Stimulated activated CD4-positive, alpha-beta T cell treated with anti-CD3 and anti-CD28 coated beads, Interleukin-15, amount 100 ng/mL, for 24 hours (primary cell): ENCODE results near the gene PLN.
A peak's percentile ranks its signal among the peaks of the same experiment; 100 is the strongest.

Experiments used
- DNase-seq: peaks from one replicate; pipeline ENCODE4 v3.0.0-alpha.2; 2020

The PLN gene

DNA sequence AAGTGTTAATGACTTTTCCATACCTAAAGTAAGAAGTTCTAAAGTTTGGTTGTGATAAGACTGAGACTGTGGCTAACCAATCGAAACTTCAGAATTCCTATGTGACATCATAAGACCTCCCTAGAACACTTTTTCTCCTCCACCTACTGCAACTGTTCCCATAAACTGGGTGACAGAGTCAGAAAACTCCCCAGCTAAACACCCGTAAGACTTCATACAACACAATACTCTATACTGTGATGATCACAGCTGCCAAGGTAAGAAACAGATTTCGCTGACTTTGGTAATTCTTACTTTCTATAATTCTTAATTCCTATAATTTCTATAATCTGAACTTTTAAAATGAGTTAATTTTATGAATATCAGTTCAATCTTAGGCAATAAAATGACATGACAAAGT, at the start of gene PLN:
Gene PLN (plus strand): TSS at position 161 of the 400 bp plus-strand sequence. CDS start 10,626 bp downstream, outside the sequence.
- DNase-seq: no peak

DNA sequence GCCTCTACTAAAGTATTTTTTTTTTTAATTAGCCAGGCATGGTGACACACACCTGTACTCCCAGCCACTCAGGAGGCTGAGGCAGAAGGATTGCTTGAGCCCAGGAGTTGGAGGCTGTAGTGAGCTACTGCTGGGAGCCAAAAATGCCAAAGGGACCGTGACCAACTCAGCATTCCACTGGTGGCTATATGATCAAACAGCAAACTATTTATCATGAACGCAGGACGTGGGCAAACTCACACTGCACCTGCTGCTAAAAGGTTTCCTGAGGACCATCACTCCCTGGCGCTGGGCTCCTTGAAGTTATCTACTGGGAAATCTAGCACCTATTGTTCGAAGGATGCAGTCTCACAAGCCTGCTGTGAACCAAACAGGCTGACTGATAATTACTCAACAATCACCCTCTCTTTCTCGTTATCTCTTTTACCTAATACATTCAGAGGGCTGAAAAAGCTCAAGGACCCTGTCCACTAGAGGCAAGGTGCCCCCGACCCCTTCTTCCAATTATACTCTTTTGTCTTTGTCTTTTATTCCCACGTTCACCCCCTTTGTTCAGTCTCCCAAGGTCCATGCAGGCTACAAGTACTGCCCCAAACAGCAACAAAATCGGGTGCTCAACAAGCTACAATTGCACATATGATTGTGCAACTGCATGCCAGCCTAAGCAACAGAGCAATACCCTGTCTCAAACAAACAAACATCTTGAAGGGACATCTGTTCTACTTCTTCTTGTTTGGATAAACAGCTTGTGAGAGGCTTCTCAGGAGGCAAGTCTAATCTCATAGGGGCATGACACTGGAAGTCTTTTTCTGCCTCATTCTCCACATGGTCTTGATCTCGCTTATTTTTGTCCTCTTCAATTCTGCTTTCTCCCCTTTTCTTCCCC, 47.7 kb upstream of the PLN start:
- DNase-seq: no peak

DNA sequence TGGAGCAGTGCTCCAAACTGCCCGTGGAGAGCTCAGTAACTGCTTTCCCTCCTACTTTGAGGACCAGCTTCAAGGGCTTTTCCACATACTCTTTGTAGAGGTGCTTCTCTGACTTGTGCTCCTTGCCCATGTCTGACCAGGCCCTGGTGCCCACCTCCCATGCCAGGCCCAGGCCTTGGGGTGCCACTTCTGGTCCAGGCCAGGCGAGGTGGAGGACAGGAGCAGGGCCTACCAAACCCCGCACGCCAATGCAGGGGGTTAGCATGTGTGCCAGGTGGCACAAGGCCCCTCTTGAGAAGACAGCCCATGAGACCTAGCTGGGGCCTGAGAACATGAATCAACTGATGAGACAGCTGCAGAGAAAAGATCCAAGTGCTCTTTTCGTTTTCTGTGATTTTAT, 47.0 kb upstream of the PLN start:
- DNase-seq: no peak

DNA sequence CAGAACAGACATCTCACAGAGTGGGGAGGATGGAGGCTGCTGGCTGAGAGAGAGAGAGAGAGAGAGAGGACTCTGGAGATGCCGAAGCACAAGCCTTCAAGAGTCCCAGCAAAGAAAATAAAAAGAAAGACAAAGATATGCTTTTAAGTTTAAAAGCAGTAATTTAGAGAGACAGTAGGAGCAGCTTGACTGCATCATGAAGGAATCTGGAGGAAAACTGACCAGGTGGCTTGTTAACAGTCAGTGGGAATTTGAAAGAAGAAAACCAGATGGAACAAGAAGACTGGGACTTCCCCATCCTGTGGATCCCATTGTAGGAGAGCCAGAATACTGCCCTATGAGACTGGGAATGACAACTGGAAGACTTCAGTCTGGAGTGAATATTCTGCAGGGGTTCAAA, 46.3 kb upstream of the PLN start:
- DNase-seq: no peak

DNA sequence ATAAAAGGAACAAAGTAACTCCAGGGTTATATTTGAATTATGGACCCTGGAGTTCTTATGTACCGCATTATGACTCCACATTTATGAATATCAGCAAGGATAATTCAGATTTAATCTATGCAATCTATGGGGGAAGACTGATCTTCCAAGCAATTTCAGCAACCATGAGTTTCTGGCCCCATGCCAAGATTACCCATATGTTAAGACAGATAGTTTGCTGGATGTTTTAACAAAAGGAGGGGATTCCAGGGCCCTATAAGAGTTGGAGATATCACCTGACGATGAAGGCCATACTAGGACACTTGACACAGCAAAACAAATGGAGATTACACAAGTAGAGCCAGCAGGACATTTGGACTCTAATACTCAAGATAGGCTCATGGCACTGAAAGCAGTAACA, 45.9 kb upstream of the PLN start:
- no peak for DNase-seq

DNA sequence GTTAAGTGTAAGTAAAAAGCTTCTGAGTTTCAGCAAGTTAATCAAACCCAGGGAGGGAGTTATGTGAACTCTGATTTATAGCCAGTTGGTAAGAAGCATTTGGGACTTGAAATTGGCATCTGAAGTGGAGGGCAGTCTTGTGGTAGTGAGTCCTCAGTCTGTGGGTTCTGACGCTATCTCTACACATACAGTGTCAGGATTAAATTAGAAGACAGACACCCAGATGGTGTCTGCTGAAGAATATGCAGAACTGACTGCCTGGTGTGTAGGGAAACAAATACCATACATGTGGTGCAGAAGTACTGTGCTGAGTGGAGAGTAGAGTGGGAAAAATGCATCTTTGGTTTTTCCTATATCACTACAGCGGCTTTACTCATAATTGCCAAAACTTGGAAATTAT, 43.5 kb upstream of the PLN start:
- no peak for DNase-seq

DNA sequence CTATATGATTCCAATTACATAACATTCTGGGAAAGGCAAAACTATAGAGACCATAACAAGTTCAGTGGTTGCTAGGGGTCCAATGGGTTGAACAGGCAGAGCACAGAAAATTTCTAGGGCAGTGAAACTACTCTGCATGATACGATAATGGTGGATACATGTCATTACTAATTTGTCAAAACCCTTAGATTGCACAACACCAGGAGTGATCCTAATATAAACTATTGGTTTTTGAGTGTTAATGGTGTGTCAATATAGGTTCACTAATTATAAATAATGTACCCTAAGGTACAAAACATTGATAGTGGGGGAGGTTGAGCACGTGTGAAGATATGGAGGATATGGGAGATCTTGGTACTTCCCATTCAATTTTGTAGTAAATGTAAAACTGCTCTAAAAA, 42.4 kb upstream of the PLN start:
- DNase-seq: no peak

DNA sequence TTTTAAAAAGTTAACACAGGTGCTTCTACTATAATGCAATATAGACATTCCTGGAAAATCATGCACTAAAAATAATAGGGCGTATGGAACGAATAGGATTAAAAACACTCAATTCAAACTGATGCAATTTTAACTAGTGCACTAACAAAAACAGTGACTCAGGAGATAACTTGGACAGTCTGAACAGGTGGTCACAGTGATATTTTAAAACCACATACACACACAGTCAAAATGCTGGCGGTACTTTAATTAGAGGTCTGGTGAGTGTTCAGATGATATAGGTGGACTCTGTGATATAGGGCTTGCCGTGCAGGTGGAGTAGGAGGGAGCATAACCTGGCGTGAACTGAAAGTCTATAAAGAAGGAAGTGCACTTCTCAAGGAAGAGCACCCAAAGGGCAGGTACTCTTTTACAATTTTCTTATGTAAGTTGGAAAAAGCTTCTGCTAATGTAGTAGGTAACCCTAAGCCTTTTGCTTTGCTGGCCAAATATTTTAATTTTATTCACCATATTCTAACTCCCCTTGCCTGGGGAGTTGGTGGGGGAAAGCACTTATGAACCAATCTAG, 41.9 kb upstream of the PLN start:
- DNase-seq: no peak

DNA sequence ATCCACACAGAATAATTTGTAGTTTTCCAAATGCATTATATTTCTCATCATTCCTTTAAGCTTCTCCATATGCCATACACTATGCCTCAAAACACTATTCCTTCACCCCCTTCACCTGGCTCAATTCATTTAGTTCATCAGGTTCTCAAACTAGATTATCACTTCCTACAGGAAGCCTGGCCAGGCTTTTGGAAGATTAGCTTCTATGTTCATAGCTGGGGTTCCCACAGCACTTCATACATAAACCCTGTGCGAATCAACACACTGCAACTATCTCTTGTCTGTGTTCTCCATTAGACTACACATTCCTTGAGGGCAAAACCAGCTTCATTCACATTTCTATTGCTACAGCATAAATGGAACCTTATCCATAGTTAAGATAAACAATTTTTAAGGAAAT, 40.5 kb upstream of the PLN start:
- no peak for DNase-seq

DNA sequence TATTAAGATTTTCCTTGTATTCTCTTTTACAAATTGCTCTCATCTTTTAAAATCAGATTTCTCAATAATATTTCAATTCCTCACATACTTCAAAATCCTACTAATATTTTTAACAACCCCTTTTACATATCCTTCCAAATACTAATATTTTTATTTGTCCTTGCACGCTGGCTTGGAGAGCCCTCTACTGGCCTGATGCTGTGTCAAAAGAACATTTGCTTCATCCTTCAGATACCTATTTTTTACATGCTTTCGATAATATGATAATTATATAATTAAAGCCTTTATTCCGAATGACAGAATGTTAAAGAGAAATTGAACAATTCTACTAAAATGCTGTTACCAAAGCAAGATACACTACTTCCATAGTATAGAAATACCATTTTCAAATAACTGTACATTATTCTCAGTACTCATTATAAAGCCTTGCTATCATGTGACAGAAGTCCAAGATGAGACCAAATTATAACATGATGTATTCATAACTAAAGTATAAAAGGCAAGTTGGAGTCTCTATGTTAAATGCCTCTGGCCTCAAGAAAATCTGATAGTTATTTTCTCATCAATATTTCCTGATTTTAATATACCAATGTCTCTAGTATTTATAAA, 39.0 kb upstream of the PLN start:
- peak; percentile 9 for DNase-seq

DNA sequence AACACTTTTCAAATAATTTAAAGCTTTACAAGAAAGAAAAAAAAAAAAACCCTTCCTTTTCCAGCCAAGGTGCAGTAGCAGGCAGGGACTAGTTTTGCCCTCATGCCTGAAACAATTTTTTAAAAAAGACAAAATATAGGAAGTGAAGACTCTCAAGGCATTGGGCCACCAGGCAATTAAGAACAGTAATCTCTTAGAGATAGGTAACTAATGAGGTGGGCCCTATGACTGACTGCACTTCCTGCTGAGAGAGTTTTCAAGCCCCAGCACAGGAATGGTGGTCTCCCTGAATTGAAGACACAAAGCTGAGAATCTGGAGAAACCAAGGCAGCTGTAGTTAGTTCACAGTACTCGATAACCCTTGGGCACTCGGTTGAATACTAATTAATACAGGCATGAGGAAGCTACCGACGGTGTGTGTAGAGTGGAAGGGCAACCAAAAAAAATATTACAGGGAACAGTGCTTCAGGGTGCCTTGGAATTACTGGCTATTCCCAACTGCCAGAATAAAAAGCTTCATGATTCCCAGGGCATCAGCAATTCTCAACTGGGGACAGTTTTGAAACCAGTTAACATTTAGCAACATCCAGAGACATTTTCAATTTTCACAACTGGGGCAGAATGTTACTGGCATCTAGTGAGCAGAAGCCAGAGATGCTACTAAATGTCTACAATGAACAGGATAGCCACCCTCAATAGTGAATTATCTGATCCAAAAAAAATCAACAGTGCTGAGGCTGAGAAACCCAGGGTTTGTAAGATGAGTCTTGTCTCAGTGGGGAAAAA, 36.0 kb upstream of the PLN start:
- DNase-seq: no peak

DNA sequence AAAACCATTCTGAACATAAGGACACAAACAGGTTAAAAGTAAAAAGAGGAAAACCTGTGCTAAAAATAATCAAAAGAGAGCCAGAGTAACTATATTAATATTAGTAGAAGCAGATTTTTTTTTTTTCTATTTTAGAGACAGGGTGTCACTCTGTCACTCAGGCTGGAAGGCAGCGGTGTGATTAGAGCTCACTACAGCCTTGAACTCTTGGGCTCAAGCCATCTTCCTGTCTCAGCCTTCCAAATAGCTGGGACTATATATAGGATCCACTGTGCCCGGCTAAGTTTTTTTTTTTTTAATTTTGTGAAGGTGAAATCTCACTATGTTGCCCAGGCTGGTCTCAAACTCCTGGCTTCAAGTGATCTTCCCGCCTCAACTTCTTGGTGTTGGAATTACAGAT, 33.4 kb upstream of the PLN start:
- no peak for DNase-seq

DNA sequence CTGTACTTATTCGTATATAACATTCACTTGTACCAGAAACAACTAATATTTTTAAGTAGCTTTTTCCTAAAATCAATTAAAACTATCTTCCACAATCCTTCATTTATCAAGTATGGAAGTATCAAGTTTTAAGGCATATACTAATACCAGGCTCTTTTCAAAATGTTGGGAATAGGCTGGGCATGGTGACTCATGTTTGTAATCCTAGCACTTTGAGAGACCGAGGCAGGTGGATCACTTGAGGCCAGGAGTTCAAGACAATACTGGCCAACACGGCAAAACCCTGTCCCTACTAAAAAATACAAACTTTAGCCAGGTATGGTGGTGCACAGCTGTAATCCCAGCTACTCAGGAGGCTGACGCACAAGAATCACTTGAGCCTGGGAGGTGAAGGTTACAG, 25.7 kb upstream of the PLN start:
- no peak for DNase-seq

DNA sequence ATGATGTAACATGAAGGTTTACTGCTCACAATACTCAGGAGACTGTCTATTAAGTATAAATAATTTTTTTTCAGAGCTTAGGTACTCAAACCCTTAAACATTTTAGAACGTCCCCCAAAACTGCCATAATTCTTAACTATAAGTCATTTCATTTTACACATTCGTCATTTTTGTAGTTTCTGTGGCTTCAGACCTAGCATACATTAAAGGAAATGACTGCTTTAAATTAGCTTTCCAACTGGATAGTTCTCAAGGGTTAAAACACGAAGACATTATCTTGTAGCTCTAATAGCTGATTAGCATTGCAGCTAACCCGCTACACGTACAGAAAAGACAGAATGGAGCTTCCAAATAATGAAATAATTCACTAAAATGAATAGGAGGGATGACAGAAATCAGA, 24.9 kb upstream of the PLN start:
- no peak for DNase-seq

DNA sequence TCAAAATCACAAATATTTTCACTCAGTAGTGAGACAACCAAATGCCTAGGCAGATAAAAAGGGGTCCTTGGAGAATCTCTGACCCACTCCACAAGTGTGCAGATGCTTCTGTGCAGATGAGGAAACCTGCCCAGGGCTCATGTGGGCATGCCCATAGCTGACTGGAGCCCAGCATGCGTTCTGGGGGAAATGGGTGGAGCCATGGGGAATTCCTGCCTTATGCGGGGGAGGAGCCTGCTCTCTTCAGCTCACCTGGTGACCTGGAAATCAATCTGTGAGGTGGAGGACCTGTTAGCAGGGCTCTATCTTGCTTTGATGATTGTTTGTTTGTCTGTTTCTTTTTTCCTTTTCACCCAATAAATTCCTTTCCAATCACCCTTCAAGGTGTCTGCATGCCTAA, 23.4 kb upstream of the PLN start:
- no peak for DNase-seq

DNA sequence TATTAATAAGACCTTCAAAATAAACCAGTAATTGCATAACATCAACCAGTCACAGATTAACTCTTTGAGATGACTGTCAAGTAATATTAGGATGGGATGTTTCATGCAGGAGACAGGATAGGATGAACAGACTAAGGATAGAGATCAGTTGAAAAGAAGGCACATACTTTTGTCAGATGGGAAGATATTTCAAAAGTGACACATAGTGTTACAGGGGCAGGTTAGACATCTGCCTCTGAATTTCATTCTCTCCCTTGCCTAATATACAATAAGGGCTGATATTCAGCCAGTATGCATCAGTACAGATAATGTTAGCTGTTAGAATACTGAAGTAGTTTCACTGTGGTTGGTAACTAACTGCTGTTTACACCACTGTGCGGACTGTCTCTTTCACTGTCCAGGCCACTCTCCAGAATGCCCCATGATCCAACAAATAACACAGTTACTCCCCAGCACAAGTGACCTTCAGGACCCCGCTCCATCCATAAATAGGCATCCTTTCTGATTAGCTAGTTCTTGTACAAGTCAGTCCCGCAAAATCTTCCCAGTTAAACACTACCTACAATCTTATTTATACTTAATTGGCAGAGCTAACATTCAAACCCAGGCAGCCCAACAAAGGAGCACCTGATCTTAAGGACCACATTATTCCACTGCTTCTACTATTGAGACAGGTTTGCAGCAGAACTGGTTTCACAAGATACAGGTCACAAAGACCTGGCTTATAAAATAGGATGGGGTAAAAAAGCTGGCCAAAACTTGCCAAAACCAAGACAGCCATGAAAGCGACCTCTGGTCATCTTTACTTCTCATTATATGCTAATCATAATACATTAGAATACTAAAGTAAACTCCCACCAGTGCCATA, 21.9 kb upstream of the PLN start:
- DNase-seq: no peak

DNA sequence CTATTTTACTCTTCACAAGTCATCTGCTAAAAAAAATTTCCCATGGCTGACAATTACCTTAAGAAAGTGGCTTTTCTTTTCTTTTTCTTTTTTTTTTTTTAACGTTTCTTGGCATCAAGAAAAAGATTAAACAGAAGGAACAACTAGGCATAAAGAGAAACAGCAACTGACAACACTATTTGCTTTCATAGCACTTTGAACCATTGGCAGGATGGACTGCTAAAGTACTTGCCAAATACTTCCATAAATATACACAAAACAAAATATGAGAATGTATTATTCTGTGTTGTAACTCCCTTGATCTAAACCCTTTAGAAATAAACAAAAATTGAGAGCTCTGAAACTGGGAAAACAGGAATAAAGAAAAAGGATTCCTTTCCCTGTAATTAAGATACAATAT, 20.0 kb upstream of the PLN start:
- DNase-seq: no peak

DNA sequence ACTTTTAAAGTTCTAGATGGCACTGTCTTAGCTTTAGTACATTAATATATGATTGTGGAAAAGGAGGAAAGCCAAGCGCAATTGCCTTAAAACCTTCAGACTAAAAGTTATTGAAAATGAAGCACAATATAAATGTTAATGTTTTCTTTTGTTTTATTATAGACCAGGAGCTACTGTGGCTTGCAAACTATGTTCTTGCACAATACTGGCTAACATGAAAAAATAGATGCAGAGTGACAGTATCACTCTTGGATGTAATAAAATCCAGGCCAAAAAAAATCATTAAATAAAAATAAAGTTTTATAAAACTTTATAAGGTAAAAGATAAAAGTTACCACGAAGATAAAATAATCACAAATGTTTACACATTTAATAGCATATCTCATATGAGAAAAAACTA, 18.3 kb upstream of the PLN start:
- no peak for DNase-seq

DNA sequence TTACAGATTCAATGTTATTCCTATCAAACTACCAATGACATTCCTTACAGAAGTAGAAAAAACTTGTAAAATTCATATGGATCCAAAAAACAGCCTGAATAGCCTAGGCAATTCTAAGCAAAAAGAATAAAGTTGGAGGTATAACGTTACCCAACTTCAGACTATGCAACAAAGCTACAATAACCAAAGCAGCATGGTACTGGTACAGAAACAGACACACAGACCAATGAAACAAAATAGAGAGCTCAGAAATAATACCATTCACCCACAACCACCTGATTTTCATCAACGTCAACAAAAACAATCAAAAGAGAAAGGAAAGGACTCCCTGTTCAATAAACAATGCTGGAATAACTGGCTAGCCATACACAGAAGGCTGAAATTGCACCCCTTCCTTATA, 17.2 kb upstream of the PLN start:
- no peak for DNase-seq

DNA sequence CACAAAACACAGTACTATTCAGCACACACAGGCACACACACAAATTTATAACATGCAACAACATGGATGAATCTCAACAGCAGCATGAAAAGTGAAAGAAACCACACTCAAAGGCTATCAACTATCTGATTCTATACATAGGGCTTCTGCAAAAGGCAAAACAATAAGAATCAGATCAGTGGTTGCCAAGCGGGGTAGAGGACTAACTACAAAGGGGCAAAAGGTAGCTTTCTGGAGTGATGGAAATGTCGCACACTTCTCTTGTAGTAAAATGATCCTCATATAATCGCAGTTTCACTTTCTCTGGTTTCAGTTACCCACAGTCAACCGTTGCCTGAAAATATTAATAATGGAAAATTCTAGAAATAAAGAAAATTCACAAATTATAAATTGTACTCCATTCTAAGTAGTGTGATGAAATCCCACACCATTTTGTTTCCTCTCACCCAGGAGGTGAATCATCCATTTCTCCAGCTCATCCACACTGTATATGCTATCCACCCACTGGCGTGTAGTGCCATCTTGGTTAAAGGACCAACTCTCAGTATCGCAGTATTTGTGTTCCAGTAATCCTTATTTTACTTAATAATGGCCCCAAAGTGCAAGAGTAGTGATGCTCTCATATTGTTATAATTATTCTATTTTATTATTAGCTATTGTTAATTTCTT, 12.8 kb upstream of the PLN start:
- DNase-seq: peak; percentile 7

DNA sequence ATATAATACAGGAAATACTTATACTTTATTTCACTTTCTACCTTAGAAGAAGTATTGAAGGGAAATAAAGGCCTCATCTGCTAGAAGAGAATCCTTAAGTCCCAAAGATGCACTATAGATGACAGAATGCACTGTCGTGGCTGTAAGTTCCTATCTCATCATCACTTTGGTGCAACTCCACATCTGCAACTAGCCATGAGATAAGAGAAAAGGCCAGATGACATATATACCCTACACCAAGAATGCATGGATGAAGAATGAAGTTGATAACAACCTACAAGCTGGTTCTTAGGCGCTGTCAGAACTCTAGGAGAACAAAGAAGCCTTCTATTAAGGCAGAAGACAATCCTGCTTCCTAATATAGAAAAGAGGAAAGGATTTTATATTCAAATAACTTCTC, 11.6 kb upstream of the PLN start:
- DNase-seq: no peak

DNA sequence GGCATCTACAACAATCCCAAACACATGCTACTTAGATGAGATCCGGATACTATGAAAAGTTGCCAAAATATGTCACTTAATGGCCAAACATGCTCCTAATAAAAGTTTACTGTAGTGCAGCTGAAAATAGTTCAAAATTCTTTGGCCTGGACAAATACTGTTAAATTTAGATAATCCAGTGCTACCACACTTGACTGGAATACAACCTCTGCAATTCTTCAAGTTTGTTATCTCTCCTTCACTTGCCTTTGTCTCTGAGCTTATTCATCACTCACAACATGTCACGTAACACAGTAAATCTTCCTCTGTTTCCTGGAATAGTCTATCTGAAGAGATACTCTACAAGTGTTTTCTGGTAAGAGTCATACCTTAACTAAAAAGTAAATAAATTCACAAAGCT, 10.5 kb upstream of the PLN start:
- DNase-seq: no peak
